ENCODE measurements around the gene ANKRD39.

ANKRD39 gene

GRCh38 chr2:96856776-96857666 lies 795 bp downstream of the ANKRD39 start:
- no peaks in the 10 kb centered on the region for H3K9me3 ChIP-seq (ENCODE audit: control insufficient read depth in 1 of 2, low read length in 2 of 2)
- H3K27me3 ChIP-seq (ENCODE audit: control insufficient read depth in 1 of 2, insufficient read depth in 2 of 2, low read length in 2 of 2): no peaks in the 10 kb centered on the region
- peak overlapping the region; percentile 75 to 92 for H3K4me3 ChIP-seq (ENCODE audit: low read depth in 1 of 2, low read length in 2 of 2)
- H3K9ac ChIP-seq (ENCODE audit: low read depth in 1 of 2, low read length in 2 of 2): peak overlapping the region; percentile 77 to 84
- peaks cover 22 to 24% of the 10 kb centered on the region in 2 donors for H3K4me1 ChIP-seq (ENCODE audit: control insufficient read depth in 1 of 2, insufficient read depth in 2 of 2, low read length in 2 of 2)
- H3K36me3 ChIP-seq (ENCODE audit: control insufficient read depth in 1 of 2, insufficient read depth in 2 of 2, low read length in 2 of 2): peaks cover 7 to 33% of the 10 kb centered on the region in 2 donors
- H3K27ac ChIP-seq (ENCODE audit: low read depth, low read length): peak overlapping the region; percentile 62

- H3K4me1 ChIP-seq (ENCODE audit: control insufficient read depth in 1 of 2, insufficient read depth in 2 of 2, low read length in 2 of 2): peaks cover 12 to 13% of the 10 kb centered on the region in 2 donors
- no peak overlapping the region for H3K27ac ChIP-seq (ENCODE audit: low read depth, low read length)
- no peaks in the 10 kb centered on the region for H3K27me3 ChIP-seq (ENCODE audit: control insufficient read depth in 1 of 2, insufficient read depth in 2 of 2, low read length in 2 of 2)
- H3K9me3 ChIP-seq (ENCODE audit: control insufficient read depth in 1 of 2, low read length in 2 of 2): no peaks in the 10 kb centered on the region
- H3K36me3 ChIP-seq (ENCODE audit: control insufficient read depth in 1 of 2, insufficient read depth in 2 of 2, low read length in 2 of 2): peaks cover 8 to 47% of the 10 kb centered on the region in 2 donors
- no peak overlapping the region for H3K4me3 ChIP-seq (ENCODE audit: low read depth in 1 of 2, low read length in 2 of 2)
- H3K9ac ChIP-seq (ENCODE audit: low read depth in 1 of 2, low read length in 2 of 2): no peak overlapping the region
These were observed 4.5 kb downstream of the ANKRD39 start for GRCh38 chr2:96853321-96853720.

DNA sequence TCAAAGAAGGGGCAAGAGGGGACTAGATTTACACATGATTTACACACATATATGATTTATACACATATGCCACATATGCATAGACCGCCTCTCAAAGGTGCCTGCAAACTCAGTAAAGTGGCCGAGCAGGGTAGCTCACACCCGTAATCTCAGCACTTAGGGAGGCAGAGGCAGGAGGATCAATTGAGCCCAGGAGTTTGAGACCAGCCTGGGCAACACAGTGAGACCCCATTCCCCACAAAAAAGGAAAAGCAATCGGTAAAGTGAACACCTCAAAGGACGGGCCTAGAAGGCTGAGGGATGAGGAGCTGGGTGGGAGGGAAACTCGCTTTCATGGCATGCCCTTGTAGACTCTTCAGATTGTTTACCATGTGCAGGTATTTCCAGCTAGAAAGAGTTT lies 5.1 kb downstream of the ANKRD39 start:
- Histone ChIP-seq H3K27me3 (ENCODE audit: control insufficient read depth in 1 of 2, insufficient read depth in 2 of 2, low read length in 2 of 2) (no peaks in the 10 kb centered on the region), H3K27ac (ENCODE audit: low read depth, low read length) (no peak overlapping the region), H3K36me3 (ENCODE audit: control insufficient read depth in 1 of 2, insufficient read depth in 2 of 2, low read length in 2 of 2) (peaks cover 13 to 53% of the 10 kb centered on the region in 2 donors)

DNA sequence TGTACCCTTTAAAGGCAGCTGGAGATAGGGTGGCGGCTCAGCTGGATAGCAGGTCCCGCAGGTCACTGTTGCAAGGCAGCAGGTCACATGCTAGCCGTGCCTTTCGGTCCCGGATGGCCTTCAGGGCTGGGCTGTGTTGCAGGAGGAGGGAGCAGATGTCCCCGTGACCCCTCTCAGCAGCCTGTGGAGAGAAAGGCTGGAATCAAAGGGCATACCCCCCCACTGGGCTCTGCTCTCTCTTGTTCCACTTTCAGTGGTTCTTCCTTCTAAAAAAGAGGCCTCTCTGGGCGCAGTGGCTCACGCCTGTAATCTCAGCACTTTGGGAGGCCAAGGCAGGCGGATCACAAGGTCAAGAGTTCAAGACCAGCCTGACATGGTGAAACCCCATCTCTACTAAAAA lies 9.6 kb downstream of the ANKRD39 start:
- H3K36me3 ChIP-seq (ENCODE audit: control insufficient read depth in 1 of 2, insufficient read depth in 2 of 2, low read length in 2 of 2): peaks cover 13 to 54% of the 10 kb centered on the region in 2 donors
- no peak overlapping the region for H3K27ac ChIP-seq (ENCODE audit: low read depth, low read length)
- no peaks in the 10 kb centered on the region for H3K4me1 ChIP-seq (ENCODE audit: control insufficient read depth in 1 of 2, insufficient read depth in 2 of 2, low read length in 2 of 2)
- H3K9me3 ChIP-seq (ENCODE audit: control insufficient read depth in 1 of 2, low read length in 2 of 2): no peaks in the 10 kb centered on the region
- H3K27me3 ChIP-seq (ENCODE audit: control insufficient read depth in 1 of 2, insufficient read depth in 2 of 2, low read length in 2 of 2): no peaks in the 10 kb centered on the region
- no peak overlapping the region for H3K4me3 ChIP-seq (ENCODE audit: low read depth in 1 of 2, low read length in 2 of 2)
- no peak overlapping the region for H3K9ac ChIP-seq (ENCODE audit: low read depth in 1 of 2, low read length in 2 of 2)

More for the DNA sequence above, 5.1 kb downstream of the ANKRD39 start:
- H3K4me1 ChIP-seq (ENCODE audit: control insufficient read depth in 1 of 2, insufficient read depth in 2 of 2, low read length in 2 of 2): peaks cover 12 to 13% of the 10 kb centered on the region in 2 donors
- no peaks in the 10 kb centered on the region for H3K9me3 ChIP-seq (ENCODE audit: control insufficient read depth in 1 of 2, low read length in 2 of 2)
- H3K4me3 ChIP-seq (ENCODE audit: low read depth in 1 of 2, low read length in 2 of 2): no peak overlapping the region
- H3K9ac ChIP-seq (ENCODE audit: low read depth in 1 of 2, low read length in 2 of 2): no peak overlapping the region

DNA sequence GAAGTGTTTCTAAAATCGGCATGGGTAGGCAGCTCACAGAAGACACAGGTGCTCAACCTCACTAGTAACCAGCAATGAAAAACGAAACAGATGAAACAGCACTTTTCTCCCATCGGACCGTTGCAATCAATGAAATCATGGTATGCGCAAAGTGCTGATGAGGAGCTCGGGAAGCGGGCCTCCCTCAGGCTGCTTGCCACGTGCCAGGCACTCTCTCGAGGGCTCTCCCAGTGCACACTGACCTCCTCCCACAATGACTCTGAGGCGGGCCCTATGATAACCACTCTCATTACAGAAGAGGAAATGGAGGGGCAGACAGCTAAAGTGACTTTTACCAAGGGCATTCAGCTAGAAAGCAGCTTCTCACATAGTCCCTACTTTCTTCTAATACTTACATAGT lies 10.2 kb downstream of the ANKRD39 start:
- no peak overlapping the region for H3K9ac ChIP-seq (ENCODE audit: low read depth in 1 of 2, low read length in 2 of 2)
- H3K4me1 ChIP-seq (ENCODE audit: control insufficient read depth in 1 of 2, insufficient read depth in 2 of 2, low read length in 2 of 2): no peaks in the 10 kb centered on the region
- no peaks in the 10 kb centered on the region for H3K9me3 ChIP-seq (ENCODE audit: control insufficient read depth in 1 of 2, low read length in 2 of 2)
- no peaks in the 10 kb centered on the region for H3K27me3 ChIP-seq (ENCODE audit: control insufficient read depth in 1 of 2, insufficient read depth in 2 of 2, low read length in 2 of 2)
- H3K36me3 ChIP-seq (ENCODE audit: control insufficient read depth in 1 of 2, insufficient read depth in 2 of 2, low read length in 2 of 2): peaks cover 9 to 47% of the 10 kb centered on the region in 2 donors
- no peak overlapping the region for H3K27ac ChIP-seq (ENCODE audit: low read depth, low read length)
- no peak overlapping the region for H3K4me3 ChIP-seq (ENCODE audit: low read depth in 1 of 2, low read length in 2 of 2)

DNA sequence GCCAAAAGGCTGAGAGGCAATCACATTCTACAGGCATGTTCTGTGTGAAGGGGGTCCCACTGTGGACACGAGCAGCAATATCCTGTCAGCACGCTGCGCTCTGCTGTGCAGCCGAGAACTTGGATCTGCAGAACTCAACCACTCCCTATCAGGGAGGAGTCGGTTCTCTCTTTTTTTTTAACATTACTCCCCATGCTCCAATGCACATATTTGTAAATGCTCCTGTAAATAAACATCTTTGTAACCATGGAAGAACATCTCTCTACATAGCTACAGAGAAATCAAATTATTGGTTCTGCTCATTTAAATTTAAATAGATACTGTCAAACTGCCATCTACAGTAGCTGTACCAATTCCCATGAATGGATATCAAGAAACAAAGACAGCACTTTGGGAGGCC lies 11.0 kb downstream of the ANKRD39 start:
- no peak overlapping the region for H3K4me3 ChIP-seq (ENCODE audit: low read depth in 1 of 2, low read length in 2 of 2)
- H3K9me3 ChIP-seq (ENCODE audit: control insufficient read depth in 1 of 2, low read length in 2 of 2): no peaks in the 10 kb centered on the region
- no peak overlapping the region for H3K9ac ChIP-seq (ENCODE audit: low read depth in 1 of 2, low read length in 2 of 2)
- H3K27ac ChIP-seq (ENCODE audit: low read depth, low read length): no peak overlapping the region
- H3K4me1 ChIP-seq (ENCODE audit: control insufficient read depth in 1 of 2, insufficient read depth in 2 of 2, low read length in 2 of 2): no peaks in the 10 kb centered on the region
- H3K27me3 ChIP-seq (ENCODE audit: control insufficient read depth in 1 of 2, insufficient read depth in 2 of 2, low read length in 2 of 2): no peaks in the 10 kb centered on the region
- peaks cover 9 to 40% of the 10 kb centered on the region in 2 donors for H3K36me3 ChIP-seq (ENCODE audit: control insufficient read depth in 1 of 2, insufficient read depth in 2 of 2, low read length in 2 of 2)

GRCh38 chr2:96844405-96844808 lies 13.4 kb downstream of the ANKRD39 start:
- H3K27ac ChIP-seq (ENCODE audit: low read depth, low read length): no peak overlapping the region

DNA sequence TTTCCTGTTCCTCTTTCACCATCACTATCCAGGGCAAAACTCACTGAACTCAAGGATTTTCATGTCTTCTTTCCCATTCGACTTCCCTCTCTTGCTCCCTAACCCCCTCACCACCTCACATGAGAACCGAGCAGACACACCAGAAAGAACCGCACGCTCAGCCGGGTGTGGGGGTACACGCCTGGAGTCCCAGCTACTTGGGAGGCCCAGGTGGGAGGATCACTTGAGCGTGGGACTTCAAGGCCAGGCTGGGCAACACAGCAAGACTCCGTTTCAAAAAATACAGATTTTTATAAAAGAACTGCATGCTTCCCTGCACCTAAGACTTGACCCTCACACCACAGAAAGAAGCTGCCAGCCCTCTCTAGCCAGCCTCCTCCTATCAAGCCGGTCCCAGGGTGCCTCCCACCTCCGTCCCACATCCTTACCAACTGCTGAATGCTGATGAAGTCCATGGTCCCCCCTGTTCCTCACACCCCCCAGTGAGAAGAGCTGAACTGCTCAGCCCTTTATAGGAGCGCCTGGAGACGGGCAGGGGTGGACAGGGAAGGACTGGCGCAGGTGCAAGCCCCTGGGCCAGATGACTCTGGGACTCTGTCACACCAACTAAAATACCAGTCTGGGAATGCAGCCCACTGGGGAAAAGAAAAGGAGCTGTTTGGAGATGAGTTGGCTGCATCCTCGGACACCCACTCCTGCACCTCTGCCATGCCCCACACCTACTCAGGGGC lies 14.1 kb downstream of the ANKRD39 start, which contains the start of gene ANKRD23:
Gene ANKRD23 (minus strand): TSS at position 484 of the 731 bp plus-strand sequence. CDS start 29 bp downstream, at position 455.
- Histone ChIP-seq H3K4me1 (ENCODE audit: control insufficient read depth in 1 of 2, insufficient read depth in 2 of 2, low read length in 2 of 2) (peaks cover 4 to 13% of the 10 kb centered on the region in 2 donors), H3K27me3 (ENCODE audit: control insufficient read depth in 1 of 2, insufficient read depth in 2 of 2, low read length in 2 of 2) (no peaks in the 10 kb centered on the region), H3K9ac (ENCODE audit: low read depth in 1 of 2, low read length in 2 of 2) (no peak within 1 kb of the TSS), H3K9me3 (ENCODE audit: control insufficient read depth in 1 of 2, low read length in 2 of 2) (no peaks in the 10 kb centered on the region), H3K27ac (ENCODE audit: low read depth, low read length) (no peak within 1 kb of the TSS), H3K4me3 (ENCODE audit: low read depth in 1 of 2, low read length in 2 of 2) (no peak within 1 kb of the TSS), H3K36me3 (ENCODE audit: control insufficient read depth in 1 of 2, insufficient read depth in 2 of 2, low read length in 2 of 2) (peaks cover 9 to 23% of the 10 kb centered on the region in 2 donors)

More at GRCh38 chr2:96844405-96844808, 13.4 kb downstream of the ANKRD39 start:
- Histone ChIP-seq H3K4me3 (ENCODE audit: low read depth in 1 of 2, low read length in 2 of 2) (no peak overlapping the region), H3K9ac (ENCODE audit: low read depth in 1 of 2, low read length in 2 of 2) (no peak overlapping the region), H3K9me3 (ENCODE audit: control insufficient read depth in 1 of 2, low read length in 2 of 2) (no peaks in the 10 kb centered on the region), H3K4me1 (ENCODE audit: control insufficient read depth in 1 of 2, insufficient read depth in 2 of 2, low read length in 2 of 2) (peaks cover 0 to 6% of the 10 kb centered on the region in 2 donors), H3K27me3 (ENCODE audit: control insufficient read depth in 1 of 2, insufficient read depth in 2 of 2, low read length in 2 of 2) (no peaks in the 10 kb centered on the region), H3K36me3 (ENCODE audit: control insufficient read depth in 1 of 2, insufficient read depth in 2 of 2, low read length in 2 of 2) (peaks cover 9 to 25% of the 10 kb centered on the region in 2 donors)

- Histone ChIP-seq H3K9me3 (ENCODE audit: control insufficient read depth in 1 of 2, low read length in 2 of 2) (no peaks in the 10 kb centered on the region), H3K27me3 (ENCODE audit: control insufficient read depth in 1 of 2, insufficient read depth in 2 of 2, low read length in 2 of 2) (no peaks in the 10 kb centered on the region), H3K36me3 (ENCODE audit: control insufficient read depth in 1 of 2, insufficient read depth in 2 of 2, low read length in 2 of 2) (peaks cover 8 to 19% of the 10 kb centered on the region in 2 donors), H3K4me3 (ENCODE audit: low read depth in 1 of 2, low read length in 2 of 2) (no peak overlapping the region), H3K9ac (ENCODE audit: low read depth in 1 of 2, low read length in 2 of 2) (no peak overlapping the region), H3K4me1 (ENCODE audit: control insufficient read depth in 1 of 2, insufficient read depth in 2 of 2, low read length in 2 of 2) (peaks cover 4 to 15% of the 10 kb centered on the region in 2 donors), H3K27ac (ENCODE audit: low read depth, low read length) (no peak overlapping the region)
These were observed 15.2 kb downstream of the ANKRD39 start for GRCh38 chr2:96842600-96842999.
